A172 (cell line): ENCODE data around the gene CAV1. TPM values are rescaled to one million over a fixed set of nuclear protein-coding genes. Genes with fewer than 3 reads are reported as not detected.

ENCODE experiments used
- total RNA-seq: library from RNA; depleted of rRNA; stranded (reverse); fragments of >200 nt; shearing (Covaris generic); gene quantifications from 2 replicates; pipeline ENCODE4 v1.2.3, GENCODE V29; 2014; rRNA removed

CAV1 gene
- total RNA-seq, 1 experiment from 2014 or later = 177 TPM

Other genes with a start within 250 kb of the CAV1 start
- gene CAV2, start 25.3 kb upstream of the CAV1 start, total RNA-seq = 139 and 158 TPM in 2 replicates
- 118 and 144 TPM in 2 replicates for gene MET, start 147.2 kb downstream of the CAV1 start, total RNA-seq